ENCODE data around the gene NCKAP5L.
"Not testable (repeated sequence)": the region's sequence is repeated elsewhere in the genome, so short reads cannot be mapped to it uniquely, and the experiment has no call there.

Gene NCKAP5L, protein sequence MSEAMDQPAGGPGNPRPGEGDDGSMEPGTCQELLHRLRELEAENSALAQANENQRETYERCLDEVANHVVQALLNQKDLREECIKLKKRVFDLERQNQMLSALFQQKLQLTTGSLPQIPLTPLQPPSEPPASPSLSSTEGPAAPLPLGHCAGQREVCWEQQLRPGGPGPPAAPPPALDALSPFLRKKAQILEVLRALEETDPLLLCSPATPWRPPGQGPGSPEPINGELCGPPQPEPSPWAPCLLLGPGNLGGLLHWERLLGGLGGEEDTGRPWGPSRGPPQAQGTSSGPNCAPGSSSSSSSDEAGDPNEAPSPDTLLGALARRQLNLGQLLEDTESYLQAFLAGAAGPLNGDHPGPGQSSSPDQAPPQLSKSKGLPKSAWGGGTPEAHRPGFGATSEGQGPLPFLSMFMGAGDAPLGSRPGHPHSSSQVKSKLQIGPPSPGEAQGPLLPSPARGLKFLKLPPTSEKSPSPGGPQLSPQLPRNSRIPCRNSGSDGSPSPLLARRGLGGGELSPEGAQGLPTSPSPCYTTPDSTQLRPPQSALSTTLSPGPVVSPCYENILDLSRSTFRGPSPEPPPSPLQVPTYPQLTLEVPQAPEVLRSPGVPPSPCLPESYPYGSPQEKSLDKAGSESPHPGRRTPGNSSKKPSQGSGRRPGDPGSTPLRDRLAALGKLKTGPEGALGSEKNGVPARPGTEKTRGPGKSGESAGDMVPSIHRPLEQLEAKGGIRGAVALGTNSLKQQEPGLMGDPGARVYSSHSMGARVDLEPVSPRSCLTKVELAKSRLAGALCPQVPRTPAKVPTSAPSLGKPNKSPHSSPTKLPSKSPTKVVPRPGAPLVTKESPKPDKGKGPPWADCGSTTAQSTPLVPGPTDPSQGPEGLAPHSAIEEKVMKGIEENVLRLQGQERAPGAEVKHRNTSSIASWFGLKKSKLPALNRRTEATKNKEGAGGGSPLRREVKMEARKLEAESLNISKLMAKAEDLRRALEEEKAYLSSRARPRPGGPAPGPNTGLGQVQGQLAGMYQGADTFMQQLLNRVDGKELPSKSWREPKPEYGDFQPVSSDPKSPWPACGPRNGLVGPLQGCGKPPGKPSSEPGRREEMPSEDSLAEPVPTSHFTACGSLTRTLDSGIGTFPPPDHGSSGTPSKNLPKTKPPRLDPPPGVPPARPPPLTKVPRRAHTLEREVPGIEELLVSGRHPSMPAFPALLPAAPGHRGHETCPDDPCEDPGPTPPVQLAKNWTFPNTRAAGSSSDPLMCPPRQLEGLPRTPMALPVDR (N-terminal part only)

DNA sequence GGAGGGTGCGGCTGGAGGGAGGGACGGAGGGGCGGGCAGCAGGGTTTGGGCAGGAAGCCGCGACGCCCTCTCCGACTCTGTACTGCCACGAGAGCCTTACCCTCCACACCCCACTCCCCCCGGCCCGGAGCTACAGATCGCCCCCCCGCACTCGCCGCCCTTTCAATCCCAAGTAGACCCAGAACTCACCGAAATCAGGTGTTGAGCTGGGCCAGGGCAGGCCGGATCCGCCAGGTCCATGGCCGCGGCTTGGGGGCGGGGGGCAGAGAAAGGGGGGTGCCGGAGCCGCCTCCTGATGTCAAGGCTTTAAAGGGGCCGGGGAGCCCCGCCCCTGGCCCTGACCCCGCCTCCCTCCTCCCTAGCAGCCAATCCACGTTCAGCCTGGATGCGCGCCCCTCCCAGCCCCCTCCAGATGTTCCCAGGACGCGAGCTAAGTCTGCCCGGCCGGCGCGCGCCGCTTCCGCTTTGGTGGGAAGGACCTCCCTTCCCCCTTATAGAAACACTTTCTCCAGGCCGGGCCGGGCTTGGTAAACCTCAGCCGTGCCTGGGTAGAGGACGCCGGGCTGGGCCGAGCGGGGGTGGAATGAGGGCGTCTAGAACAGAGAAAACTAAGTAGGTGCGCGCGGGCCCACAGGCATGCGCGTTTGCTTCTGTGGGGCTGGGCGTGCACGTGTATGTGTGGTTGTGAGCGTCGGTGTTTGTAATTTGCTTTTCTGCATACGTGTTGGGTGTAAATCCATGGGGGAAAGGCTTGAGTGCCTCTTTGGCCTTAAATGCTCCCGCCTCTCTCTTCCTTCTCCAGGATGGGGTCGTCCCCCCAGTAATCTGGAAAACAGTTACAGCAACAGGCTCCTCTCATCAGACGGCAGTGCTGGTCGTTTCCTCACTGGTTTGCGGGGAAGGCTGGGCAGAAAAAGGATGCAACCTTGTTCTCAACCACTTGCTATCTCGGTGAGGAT lies at the start of gene NCKAP5L:
Gene NCKAP5L, minus strand, starts transcription at position 281 of the 959 bp plus-strand sequence. CDS start 24,369 bp downstream, outside the sequence.
- intact Hi-C loops (cut with DNase I): loop anchor here (2.0 kb wide), 1 partner anchor 14 kb away; the partner anchor contains the start of gene BCDIN3D
- DNase-seq: peak; percentile 91 to 99 (median 94)

DNA sequence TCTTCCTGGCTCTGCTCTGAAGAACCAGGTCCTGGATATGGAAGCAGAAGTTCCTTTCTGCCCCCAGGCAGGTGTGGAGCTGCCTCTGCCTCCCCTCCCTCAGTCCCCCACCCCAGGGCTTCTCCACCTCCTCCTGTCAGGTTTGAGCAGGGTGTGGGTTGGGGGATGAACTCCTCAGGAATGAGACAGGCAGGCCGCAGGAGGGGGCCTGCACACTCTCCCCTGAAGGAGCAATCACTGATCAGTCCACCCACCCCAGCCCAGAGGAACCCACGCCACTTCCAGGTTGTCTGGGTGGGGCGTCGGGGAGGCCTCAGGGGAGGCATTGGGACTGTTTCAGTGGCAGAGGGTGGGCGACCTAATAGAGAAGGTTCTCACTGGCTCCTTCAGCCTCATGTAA lies 48.9 kb upstream of the NCKAP5L start:
- intact Hi-C loops (cut with DNase I): no loop called here
- peak in 1 of 10 donors; percentile 35 for DNase-seq

DNA sequence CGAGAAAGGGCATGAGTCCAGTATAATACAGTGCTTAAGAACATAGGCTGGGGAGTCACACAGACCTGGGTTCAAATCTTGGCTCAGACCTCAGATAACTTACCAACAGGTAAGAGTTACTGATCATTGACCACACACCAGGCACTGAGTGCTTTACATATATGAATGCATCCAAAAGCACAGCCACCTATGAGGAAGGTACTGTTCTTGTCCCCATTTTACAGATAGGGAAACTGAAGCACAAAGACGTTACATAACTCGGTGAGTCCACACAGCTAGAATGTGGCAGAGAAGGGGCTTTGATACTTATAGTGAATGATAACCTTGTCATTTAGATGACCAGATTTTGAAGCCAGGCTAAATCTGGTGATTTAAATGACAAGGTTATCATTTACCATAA lies 47.9 kb upstream of the NCKAP5L start:
- intact Hi-C loops (cut with DNase I): no loop called here
- DNase-seq: no peak

DNA sequence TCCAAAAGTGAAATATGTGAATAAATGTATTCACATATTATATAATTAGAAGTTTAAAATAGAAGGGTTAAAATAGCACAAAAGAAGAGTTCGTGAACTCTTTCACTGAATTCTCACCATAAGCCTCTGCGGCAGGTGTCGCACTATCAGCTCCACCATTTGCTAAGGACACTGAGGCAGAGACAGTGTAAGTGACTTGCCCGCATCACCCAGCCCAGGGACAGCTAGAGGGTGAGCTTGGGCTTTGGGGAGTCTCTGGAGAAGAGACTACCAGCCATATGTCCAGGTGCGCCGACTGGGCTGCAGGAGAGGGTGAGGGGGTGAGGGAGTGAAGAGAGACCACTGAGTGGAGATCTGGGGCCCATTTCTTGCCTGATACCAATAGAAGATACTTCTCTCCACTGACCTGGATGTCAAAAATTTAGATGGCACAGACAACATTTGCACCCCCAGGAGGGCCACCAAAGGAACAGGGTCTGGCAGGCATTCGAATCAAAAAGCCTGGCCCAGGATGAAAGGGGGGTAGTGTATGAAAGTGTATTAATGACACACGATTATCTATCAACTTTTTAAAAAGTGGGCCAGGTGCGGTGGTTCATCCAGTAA lies 47.0 kb upstream of the NCKAP5L start:
- intact Hi-C loops (cut with DNase I): loop anchor here (2.0 kb wide), 1 partner anchor 28 kb away; the partner anchor contains the start of gene FAIM2
- peak in 3 of 10 donors; percentile 61 to 71 (median 61) for DNase-seq

DNA sequence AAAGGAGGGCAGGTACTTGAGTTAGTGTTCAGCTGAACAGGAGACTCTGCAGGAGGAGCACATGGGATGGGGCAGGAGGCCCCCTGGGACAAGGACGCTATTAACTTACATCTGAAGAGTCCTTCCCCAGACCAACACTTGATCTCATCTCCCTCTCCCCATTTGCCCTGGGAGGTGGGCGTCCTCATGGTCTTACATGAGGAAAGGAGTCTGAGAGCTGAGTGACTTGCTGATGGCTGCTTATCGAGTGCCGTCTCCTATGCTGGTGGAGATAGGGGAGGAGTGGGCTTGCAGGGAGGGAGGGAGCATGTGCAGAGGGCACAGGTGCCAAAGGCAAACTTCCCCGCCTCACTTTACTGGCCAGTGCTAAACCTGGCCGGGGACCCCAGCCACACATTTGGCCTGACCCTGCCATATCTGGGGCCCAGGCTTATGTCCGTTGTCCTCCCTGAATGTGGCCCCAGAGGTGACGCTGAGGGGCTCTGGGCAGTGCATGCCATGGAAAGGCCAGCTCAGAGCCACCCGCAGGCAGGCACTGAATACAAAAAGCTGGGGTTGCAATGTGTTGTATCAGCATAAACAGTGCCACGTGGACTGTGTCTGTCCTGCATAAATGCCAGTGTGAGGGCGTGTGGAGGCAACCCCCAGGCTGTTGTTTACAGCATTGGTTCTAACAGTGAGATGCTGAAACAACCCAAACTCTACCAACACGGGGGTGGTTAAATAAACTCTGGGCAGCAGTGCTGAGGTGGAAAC lies 46.1 kb upstream of the NCKAP5L start:
- intact Hi-C loops (cut with DNase I): loop anchor here (2.0 kb wide), 1 partner anchor 28 kb away; the partner anchor contains the start of gene FAIM2

DNA sequence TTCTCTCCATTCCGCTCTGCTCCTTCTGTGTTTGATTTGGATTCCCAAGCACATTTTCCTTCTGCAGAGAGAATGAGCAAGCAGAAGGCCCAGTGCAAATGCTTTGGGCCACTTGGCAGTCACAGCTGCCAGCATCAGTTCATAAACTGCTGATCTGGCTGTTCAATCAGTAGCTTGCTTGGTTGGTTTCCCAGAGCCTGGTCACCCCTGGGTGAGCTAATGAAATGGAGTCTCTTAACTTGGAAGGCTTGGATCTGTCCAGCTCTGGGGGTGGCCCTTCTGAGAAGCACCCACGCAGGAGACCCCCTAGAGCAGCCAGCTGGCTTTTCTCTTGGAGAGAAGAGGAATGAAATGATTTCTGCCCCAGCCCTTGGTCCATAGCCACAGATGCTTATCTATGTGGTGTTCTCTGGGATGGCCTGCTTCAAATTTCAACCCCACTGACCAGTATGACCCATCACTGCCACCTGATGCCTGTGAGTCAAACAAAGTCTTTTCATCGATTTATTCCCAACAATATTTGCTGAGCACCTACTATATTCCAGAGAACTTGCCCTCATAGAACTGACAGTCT lies 45.2 kb upstream of the NCKAP5L start:
- intact Hi-C loops (cut with DNase I): no loop called here
- DNase-seq: peak in 4 of 10 donors; percentile 42 to 69 (median 61)

More for the DNA sequence above, 46.1 kb upstream of the NCKAP5L start:
- peak in 5 of 10 donors; percentile 49 to 90 (median 76) for DNase-seq

DNA sequence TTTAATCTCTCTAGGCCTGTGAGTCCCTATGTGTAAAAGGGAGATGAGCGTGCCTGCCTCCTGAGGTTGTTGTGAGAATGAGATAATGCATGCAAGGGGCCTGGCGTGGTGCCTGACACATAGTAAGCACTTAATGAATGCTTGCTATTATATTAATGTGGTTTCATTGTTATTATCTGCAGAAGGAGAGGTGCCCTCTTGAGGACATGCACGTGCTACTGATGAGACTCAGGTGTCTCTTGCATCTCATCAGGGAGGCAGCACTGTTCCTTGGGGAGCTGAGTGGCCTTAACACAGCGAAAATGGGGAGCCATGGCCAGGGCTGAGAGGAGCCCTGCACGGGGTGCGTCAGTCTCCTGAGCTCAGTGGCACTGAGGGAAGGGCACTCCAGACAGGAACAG lies 44.6 kb upstream of the NCKAP5L start:
- DNase-seq: peak in 3 of 10 donors; percentile 71 to 88 (median 71)
- intact Hi-C loops (cut with DNase I): no loop called here

DNA sequence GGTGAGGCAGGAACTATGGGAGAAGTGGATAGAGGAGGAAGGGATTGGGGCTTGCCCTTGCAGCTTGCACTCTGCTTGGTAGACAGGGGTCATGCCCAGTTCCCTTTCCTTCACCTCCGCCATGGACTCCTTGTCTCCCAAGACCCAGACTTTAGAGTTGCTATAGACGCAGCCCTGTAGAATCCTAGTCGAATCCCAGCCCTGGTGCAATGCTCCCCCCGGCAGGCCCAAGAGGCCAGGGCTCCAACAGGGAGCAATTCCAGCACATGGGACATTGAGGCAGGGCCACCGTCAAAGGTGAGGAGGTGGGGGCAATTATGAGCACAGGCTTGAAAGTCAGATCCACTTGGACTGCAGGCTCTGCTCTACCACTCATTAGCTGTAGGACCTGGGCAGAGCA lies 44.2 kb upstream of the NCKAP5L start:
- peak in 2 of 10 donors; percentile 28 to 47 for DNase-seq
- intact Hi-C loops (cut with DNase I): no loop called here

DNA sequence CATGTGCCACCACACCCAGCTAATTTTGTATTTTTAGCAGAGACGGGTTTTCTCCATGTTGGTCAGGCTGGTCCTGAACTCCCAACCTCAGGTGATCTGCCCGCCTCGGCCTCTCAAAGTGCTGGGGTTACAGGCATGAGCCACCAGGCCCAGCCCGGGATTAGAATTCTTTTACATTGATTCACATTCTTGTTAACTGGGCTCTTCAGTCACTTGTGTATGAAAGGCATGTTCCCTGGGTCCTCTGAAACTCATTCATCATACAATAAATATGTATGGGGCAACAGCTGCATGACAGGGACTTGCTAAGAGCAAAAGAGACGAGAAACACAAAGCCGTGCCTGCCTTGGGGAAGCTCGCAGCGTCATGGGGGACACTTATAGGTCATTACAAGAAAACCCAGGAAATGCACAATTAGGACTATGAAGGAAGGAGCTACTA lies 43.6 kb upstream of the NCKAP5L start:
- intact Hi-C loops (cut with DNase I): not testable (repeated sequence)
- DNase-seq: peak in 2 of 10 donors; percentile 24 to 31

DNA sequence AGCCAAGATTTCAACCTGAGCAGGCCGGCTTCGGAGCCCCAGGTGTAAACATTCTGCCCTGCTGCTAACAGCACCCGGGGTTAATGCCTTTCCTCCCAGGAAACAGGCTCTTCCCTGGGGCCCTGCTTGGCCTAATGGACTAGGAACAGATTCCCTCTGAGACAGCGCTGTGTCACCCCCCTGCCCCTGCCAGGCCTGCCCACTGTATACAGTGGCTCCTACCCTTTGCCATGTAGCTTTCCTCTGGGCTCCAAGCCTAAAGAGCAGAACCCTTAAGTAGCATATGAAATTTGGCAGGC lies 43.0 kb upstream of the NCKAP5L start:
- DNase-seq: peak in 3 of 10 donors; percentile 33 to 55 (median 55)
- intact Hi-C loops (cut with DNase I): no loop called here

DNA sequence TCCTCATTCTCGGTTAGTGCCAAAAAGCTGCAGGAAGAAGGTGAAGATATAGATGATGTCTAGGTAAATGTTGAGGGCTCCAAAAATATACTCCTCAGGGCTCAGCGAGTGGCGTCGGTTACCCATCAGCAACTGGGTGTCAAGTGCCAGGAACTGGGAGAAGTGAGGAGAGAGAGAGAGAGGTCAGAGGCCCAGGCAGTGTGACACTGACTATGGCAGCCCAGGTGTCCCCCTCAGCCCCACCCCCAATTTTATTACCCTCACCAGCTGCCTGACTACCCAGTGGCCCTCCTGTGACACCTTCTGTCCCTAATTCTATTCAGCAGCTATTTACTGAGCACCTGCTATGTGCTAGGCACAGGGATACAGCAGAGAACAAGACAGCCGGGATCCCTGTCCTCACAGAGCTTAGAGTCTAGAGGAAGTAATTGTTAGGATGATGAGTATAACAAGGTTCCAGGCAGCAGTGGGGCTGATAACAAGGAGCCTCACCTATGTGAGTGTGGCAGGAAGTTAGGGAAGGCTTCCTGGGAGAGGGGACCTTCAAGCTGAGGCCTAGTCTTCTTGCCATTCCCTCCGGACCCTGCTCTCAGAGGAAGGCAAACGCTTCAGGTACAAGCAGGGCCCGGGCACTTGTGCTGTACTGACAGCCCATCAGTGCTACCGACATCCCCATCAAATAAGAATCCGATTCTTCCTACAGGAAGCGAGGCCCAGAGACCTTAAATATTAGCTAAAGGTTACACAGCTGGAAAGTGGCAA lies 42.5 kb upstream of the NCKAP5L start:
- peak in 1 of 10 donors; percentile 22 for DNase-seq
- intact Hi-C loops (cut with DNase I): no loop called here

DNA sequence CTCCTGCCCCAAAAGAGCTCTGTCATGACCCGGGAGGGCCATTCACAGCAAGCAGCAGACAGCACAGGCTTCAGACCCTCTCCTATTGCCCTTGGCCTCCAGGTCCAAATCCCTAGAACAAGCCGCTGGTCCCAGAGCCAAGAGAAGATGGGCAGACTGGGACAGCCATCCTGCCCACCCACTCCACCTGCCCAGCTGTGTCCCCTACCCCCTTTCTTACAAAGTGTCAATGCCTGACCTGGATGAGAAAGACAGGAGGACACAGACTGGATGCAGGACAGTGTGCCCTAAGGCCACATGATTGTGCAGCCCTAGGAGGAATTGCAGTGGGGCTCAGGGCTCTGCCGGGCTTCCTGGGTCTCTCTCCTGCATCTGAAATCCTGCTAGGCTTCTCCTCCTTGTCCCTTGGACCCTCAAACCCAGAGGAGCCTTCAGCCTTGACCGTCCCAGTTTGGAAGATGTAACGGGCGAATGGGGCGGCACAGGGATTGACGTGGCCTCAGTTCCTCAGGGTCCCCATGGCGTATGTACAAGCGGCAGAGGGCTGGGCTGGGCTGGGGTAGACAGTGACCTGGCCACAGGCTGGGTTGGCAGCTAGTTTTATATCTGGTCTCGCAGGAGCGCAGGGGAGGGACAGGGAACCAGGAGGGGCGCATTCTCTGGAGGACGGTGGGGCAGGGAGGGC lies 41.7 kb upstream of the NCKAP5L start:
- intact Hi-C loops (cut with DNase I): loop anchor here (5.0 kb wide), 2 partner anchors 97 to 202 kb away; no protein-coding TSS in a partner anchor

DNA sequence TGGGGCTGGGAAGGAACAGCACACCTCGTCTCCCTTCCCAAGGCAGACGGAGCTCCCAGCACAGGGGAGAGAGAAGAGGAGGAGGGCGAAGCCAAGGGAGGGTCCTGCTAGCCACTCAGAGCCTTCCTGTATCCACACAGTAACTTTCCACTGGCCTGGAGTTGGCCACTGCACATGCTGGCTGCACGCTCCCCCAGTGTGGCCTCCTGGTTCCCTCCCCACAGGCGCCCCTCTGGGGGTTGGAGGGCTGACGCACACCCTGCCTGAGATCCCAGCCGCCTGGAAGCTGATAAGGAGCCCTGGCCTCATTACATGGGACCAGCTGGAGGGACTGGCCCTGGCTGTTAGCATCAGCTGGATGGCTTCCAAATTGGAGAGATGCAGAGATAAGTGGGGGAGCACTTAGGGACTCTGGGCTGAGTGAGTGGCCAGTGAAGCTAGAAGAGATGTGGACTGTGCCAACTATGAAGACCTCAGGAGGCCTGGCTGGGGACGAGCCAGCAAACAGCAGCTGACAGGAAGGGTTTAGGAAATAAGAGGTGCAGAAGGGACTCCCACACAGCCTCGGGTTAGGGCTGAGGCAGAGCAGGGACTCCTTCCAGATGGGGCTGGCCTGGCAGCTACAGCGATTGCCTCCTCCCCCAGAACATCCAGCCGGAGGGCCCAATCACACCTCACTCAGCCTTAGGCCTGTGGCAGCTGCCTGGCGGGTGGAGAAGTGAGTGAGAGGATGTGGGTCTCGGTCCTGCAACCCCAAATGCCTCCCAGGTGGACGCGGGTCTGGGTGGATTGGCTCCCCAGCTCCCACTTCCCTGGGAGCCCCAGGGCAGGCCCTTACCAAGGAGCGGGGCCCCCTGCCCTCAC lies 41.0 kb upstream of the NCKAP5L start:
- intact Hi-C loops (cut with DNase I): loop anchor here (5.0 kb wide), 2 partner anchors 98 to 203 kb away; no protein-coding TSS in a partner anchor
- peak; percentile 40 to 95 (median 69) for DNase-seq

More for the DNA sequence above, 41.7 kb upstream of the NCKAP5L start:
- peak in 3 of 10 donors; percentile 37 to 75 (median 55) for DNase-seq

DNA sequence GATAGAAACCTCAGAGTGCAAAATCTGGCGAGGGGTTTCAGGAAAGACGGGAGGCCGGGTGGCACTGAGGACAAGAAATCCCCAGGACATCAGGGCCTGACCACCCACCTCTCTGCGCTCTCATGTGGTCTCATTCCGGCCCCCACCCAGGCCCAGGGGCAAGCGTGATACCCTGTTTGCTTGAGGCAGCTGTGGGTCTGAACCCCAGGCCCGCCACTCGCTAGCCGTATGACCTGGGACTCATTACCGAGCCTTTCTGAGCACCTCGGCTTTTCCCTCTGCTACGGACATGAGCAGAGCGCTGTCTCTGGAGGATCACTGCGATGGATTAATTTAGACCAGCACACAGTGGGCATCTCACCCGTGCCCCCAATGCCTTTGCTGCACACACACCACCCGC lies 40.2 kb upstream of the NCKAP5L start:
- DNase-seq: peak in 2 of 10 donors; percentile 71 to 76
- intact Hi-C loops (cut with DNase I): loop anchor here (5.0 kb wide), 2 partner anchors 99 to 204 kb away; no protein-coding TSS in a partner anchor

Data from posterior cingulate gyrus (tissue), 11 donors.